H1 (cell line): ENCODE measurements around the gene PEX12. TPM values are rescaled to one million over a fixed set of nuclear protein-coding genes. Genes with fewer than 3 reads are reported as not detected.

ENCODE experiments used
- EP300 ChIP-seq, 2 experiments: IDR thresholded peaks; 1 replicate in 1 of 2; 2 replicates in 1 of 2; pipeline ENCODE4 v1.6.1; 2011 to 2012; ENCODE audit warnings: low read depth in 2 of 2, low read length in 2 of 2, mild to moderate bottlenecking in 2 of 2, borderline replicate concordance in 1 of 2, inconsistent platforms in 1 of 2, moderate library complexity in 1 of 2
- GABPA ChIP-seq: IDR thresholded peaks from 2 replicates; pipeline ENCODE4 v1.6.1; 2011; ENCODE audit warnings: mild to moderate bottlenecking, low read length, moderate library complexity, borderline replicate concordance; ENCODE audit not compliant: insufficient read depth
- NANOG ChIP-seq: IDR thresholded peaks from 2 replicates; pipeline ENCODE4 v1.6.1; 2011; ENCODE audit warnings: low read length, low read depth, mild to moderate bottlenecking, inconsistent platforms; ENCODE audit not compliant: insufficient read depth, poor library complexity, severe bottlenecking
- POLR2AphosphoS5 ChIP-seq: IDR thresholded peaks from 2 replicates; pipeline ENCODE4 v1.6.1; 2011; ENCODE audit warnings: low read depth, low read length
- RBBP5 ChIP-seq: IDR thresholded peaks from 2 replicates; pipeline ENCODE4 v1.7.1; 2012; ENCODE audit warnings: low read depth, mild to moderate bottlenecking, inconsistent platforms, low read length, moderate library complexity, borderline replicate concordance
- TAF7 ChIP-seq: optimal IDR thresholded peaks from 2 replicates; pipeline ENCODE3; 2011; ENCODE audit warnings: low read depth, mild to moderate bottlenecking, inconsistent platforms, low read length, moderate library complexity, borderline replicate concordance
- polyA plus RNA-seq, 7 experiments: library from polyadenylated mRNA; depleted of rRNA in 3 of 7; stranded (reverse) in 5 of 7; unstranded in 2 of 7; fragments of >200 nt in 5 of 7; fragments of 200-250 nt in 2 of 7; gene quantifications; 1 replicate in 5 of 7; 2 replicates in 1 of 7; 4 replicates in 1 of 7; pipeline versions ENCODE4 v1.2.1 to v1.2.3, GENCODE V29; 2011 to 2013; ENCODE audit warnings: missing spikeins in 2 of 7, mixed read lengths in 2 of 7
- total RNA-seq: library from RNA; stranded (reverse); fragmentation: NEBNext Ultra II Directional; extraction: Animal tissue kit (Norgen Biotek cat#: 25700); gene quantifications from 2 replicates; pipeline ENCODE4 v1.2.1, GENCODE V29; 2021

Gene PEX12
- total and polyA plus RNA-seq, 2 of the 8 experiments (the other 6 are each of a cell fraction or from before 2014, with no cell fraction given), result 3.0 to 5.9 TPM

DNA sequence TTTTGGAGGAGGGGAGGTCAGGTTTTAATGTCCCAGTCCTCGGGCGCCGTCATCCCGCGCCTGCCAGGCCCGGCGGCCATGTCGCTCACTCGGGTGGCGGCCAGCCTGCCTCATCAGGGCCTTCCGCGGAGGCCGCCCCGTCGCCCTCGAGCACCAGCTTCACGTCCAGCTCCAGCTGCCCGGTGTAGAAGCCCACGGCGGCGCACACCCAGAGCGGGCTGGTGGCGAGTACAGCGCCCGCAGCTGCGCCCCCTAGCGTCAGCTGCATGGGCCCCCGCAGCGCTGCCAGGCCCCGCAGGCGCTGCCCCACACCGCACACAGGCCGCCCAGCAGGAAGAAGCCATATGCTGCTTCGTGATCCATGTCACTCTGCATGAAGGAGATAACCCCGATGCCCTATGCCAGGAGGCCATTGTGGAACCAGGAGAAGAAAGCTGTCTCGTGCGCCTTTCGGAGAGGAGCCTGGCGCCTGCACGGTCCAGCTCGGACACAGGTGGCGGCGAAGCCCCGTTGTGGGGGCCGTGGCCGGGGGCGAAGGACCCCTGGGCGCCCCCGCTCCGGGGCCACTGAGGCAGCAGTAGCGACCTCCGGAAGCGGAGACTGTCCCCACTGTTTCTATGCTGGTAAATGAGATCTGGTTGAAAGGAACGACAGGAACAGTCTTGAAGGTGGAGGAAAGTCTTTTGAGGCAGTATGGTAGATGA lies 18.3 kb upstream of the PEX12 start (continued):
- TF ChIP-seq EP300 (IDR thresholded peaks at IDR 0.05; ENCODE audit: borderline replicate concordance in 1 of 2, low read depth in 2 of 2, low read length in 2 of 2) (peak in 1 of 2 experiments; percentile 36; a peak in 1 of 3 replicates), POLR2AphosphoS5 (no peak), NANOG (no peak), GABPA (peak; percentile 74; the same call in 1 of the 2 replicates), RBBP5 (peak; percentile 46; the same call in 1 of the 2 replicates), TAF7 (no peak)
